ENCODE data around the gene IFITM10. TPM values are rescaled to one million over a fixed set of nuclear protein-coding genes. Genes with fewer than 3 reads are reported as not detected.
"Not testable (repeated sequence)": the region's sequence is repeated elsewhere in the genome, so short reads cannot be mapped to it uniquely, and the experiment has no call there.

Gene IFITM10
- total RNA-seq, 1 donor: 18.1 TPM

DNA sequence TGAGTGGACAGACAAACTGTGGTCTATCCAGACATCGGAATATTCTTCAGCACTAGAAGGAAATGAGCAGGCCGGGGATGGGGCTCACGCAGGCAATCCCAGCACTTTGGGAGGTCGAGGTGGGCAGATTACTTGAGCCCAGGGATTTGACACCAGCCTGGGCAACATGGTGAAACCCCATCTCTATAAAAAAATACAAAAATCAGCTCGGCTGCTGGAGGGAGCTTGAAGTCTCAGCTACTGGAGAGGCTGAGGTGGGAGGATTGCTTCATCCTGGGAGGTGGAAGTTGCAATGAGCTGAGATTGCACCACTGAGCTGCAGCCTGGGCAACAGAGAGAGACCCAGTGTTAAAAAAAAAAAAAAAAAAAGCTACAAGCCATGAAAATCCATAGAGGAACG lies 21.3 kb upstream of the IFITM10 start:
- peaks cover 15% of the 10 kb centered on the region for H3K4me1 ChIP-seq (ENCODE audit: insufficient read depth, low read length)
- DNase-seq (ENCODE audit: insufficient read length, low spot score, missing footprints): peak; percentile 23
- H3K27me3 ChIP-seq (ENCODE audit: insufficient read depth, low read length): no peaks in the 10 kb centered on the region
- no peak overlapping the region for H2AFZ ChIP-seq (ENCODE audit: low read length)
- TF ChIP-seq, protein P1, sequence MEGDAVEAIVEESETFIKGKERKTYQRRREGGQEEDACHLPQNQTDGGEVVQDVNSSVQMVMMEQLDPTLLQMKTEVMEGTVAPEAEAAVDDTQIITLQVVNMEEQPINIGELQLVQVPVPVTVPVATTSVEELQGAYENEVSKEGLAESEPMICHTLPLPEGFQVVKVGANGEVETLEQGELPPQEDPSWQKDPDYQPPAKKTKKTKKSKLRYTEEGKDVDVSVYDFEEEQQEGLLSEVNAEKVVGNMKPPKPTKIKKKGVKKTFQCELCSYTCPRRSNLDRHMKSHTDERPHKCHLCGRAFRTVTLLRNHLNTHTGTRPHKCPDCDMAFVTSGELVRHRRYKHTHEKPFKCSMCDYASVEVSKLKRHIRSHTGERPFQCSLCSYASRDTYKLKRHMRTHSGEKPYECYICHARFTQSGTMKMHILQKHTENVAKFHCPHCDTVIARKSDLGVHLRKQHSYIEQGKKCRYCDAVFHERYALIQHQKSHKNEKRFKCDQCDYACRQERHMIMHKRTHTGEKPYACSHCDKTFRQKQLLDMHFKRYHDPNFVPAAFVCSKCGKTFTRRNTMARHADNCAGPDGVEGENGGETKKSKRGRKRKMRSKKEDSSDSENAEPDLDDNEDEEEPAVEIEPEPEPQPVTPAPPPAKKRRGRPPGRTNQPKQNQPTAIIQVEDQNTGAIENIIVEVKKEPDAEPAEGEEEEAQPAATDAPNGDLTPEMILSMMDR (IDR thresholded peaks at IDR 0.05; ENCODE audit: extremely low read depth, low read depth, low read length): no peak
- H4K20me1 ChIP-seq (ENCODE audit: insufficient read depth, low read length): no peaks in the 10 kb centered on the region
- no peak overlapping the region for H3K4me3 ChIP-seq (ENCODE audit: insufficient read depth, low read length)
- H3K4me2 ChIP-seq (ENCODE audit: insufficient read depth, low read length): peak overlapping the region; percentile 73
- H3K79me2 ChIP-seq (ENCODE audit: insufficient read depth, low read length): no peaks in the 10 kb centered on the region
- no peaks in the 10 kb centered on the region for H3K36me3 ChIP-seq (ENCODE audit: insufficient read depth, low read length)
- no peaks in the 10 kb centered on the region for H3K9me3 ChIP-seq (ENCODE audit: low read depth, low read length)
- peak overlapping the region; percentile 40 for H3K27ac ChIP-seq (ENCODE audit: low read depth, low read length)

DNA sequence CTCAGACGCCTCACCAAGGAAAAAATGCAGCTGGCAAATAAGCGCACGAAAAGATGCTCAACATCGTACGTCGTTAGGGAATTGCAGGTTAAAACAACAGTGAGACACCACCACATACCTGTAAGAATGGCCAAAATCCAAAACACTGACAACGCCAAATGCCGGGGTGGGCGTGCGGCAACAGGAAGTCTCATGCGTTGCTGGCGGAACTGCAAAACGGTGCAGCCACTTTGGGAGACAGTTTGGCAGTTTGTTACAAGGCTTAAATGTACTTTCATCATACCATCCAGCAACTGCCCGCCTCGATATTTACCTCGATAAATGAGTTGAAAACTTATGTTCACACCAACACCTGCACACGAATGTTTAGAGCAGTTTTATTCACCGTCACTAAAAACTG lies 20.9 kb upstream of the IFITM10 start:
- H3K79me2 ChIP-seq (ENCODE audit: insufficient read depth, low read length): no peaks in the 10 kb centered on the region
- no peaks in the 10 kb centered on the region for H3K36me3 ChIP-seq (ENCODE audit: insufficient read depth, low read length)
- H3K27me3 ChIP-seq (ENCODE audit: insufficient read depth, low read length): no peaks in the 10 kb centered on the region
- TF ChIP-seq, protein P1 (IDR thresholded peaks at IDR 0.05; ENCODE audit: extremely low read depth, low read depth, low read length): no peak
- H3K27ac ChIP-seq (ENCODE audit: low read depth, low read length): no peak overlapping the region
- H3K9me3 ChIP-seq (ENCODE audit: low read depth, low read length): no peaks in the 10 kb centered on the region
- no peaks in the 10 kb centered on the region for H4K20me1 ChIP-seq (ENCODE audit: insufficient read depth, low read length)
- H3K4me1 ChIP-seq (ENCODE audit: insufficient read depth, low read length): peaks cover 15% of the 10 kb centered on the region
- DNase-seq (ENCODE audit: insufficient read length, low spot score, missing footprints): no peak
- no peak overlapping the region for H3K4me2 ChIP-seq (ENCODE audit: insufficient read depth, low read length)
- no peak overlapping the region for H2AFZ ChIP-seq (ENCODE audit: low read length)
- H3K4me3 ChIP-seq (ENCODE audit: insufficient read depth, low read length): no peak overlapping the region

DNA sequence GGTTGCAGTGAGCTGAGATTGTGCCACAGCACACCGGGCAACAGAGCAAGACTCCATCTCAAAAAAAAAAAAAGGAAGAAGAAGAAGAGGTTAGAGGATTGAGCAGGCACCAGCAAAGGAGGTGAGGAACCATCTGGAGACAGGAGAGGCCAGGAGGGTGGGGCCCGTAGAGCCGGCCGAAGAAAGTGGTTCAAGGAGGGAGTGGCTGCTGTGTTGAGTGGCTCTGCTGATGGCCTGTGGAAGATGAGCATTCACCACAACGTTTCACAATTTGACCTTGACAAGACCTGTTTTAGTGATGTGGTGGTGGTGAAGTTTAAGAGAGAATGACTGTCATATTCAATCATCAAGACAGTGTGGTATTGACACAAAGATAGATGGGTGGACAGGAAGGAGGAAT lies 20.1 kb upstream of the IFITM10 start:
- Histone ChIP-seq H2AFZ (ENCODE audit: low read length) (no peak overlapping the region), H3K4me3 (ENCODE audit: insufficient read depth, low read length) (no peak overlapping the region), H3K4me2 (ENCODE audit: insufficient read depth, low read length) (no peak overlapping the region), H4K20me1 (ENCODE audit: insufficient read depth, low read length) (no peaks in the 10 kb centered on the region), H3K79me2 (ENCODE audit: insufficient read depth, low read length) (no peaks in the 10 kb centered on the region), H3K27ac (ENCODE audit: low read depth, low read length) (no peak overlapping the region), H3K27me3 (ENCODE audit: insufficient read depth, low read length) (no peaks in the 10 kb centered on the region), H3K9me3 (ENCODE audit: low read depth, low read length) (no peaks in the 10 kb centered on the region), H3K4me1 (ENCODE audit: insufficient read depth, low read length) (peaks cover 15% of the 10 kb centered on the region), H3K36me3 (ENCODE audit: insufficient read depth, low read length) (no peaks in the 10 kb centered on the region)
- TF ChIP-seq, protein P1 (IDR thresholded peaks at IDR 0.05; ENCODE audit: extremely low read depth, low read depth, low read length): no peak
- DNase-seq (ENCODE audit: insufficient read length, low spot score, missing footprints): peak; percentile 50

DNA sequence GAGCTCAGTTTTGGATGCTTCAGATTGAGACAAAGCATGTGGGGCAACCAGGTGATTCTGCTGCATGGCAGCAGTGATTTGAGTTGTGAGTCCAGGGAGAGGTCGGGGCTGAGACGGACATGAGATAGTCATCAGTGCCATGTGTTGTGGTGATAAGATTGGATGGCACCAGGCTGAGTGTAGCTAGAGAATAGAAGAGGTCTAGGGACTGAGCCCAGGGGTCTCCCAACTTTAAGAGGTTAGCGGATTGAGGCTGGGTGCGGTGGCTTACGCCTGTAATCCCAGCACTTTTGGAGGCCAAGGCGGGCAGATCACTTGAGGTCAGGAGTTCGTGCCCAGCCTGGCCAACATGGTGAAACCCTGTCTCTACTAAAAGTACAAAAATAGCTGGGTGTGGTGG lies 19.7 kb upstream of the IFITM10 start:
- H3K27me3 ChIP-seq (ENCODE audit: insufficient read depth, low read length): no peaks in the 10 kb centered on the region
- peaks cover 15% of the 10 kb centered on the region for H3K4me1 ChIP-seq (ENCODE audit: insufficient read depth, low read length)
- DNase-seq (ENCODE audit: insufficient read length, low spot score, missing footprints): no peak
- H3K27ac ChIP-seq (ENCODE audit: low read depth, low read length): no peak overlapping the region
- H3K79me2 ChIP-seq (ENCODE audit: insufficient read depth, low read length): no peaks in the 10 kb centered on the region
- TF ChIP-seq, protein P1 (IDR thresholded peaks at IDR 0.05; ENCODE audit: extremely low read depth, low read depth, low read length): no peak
- H3K9me3 ChIP-seq (ENCODE audit: low read depth, low read length): no peaks in the 10 kb centered on the region
- no peaks in the 10 kb centered on the region for H3K36me3 ChIP-seq (ENCODE audit: insufficient read depth, low read length)
- H3K4me2 ChIP-seq (ENCODE audit: insufficient read depth, low read length): no peak overlapping the region
- H4K20me1 ChIP-seq (ENCODE audit: insufficient read depth, low read length): no peaks in the 10 kb centered on the region
- H3K4me3 ChIP-seq (ENCODE audit: insufficient read depth, low read length): no peak overlapping the region
- no peak overlapping the region for H2AFZ ChIP-seq (ENCODE audit: low read length)

DNA sequence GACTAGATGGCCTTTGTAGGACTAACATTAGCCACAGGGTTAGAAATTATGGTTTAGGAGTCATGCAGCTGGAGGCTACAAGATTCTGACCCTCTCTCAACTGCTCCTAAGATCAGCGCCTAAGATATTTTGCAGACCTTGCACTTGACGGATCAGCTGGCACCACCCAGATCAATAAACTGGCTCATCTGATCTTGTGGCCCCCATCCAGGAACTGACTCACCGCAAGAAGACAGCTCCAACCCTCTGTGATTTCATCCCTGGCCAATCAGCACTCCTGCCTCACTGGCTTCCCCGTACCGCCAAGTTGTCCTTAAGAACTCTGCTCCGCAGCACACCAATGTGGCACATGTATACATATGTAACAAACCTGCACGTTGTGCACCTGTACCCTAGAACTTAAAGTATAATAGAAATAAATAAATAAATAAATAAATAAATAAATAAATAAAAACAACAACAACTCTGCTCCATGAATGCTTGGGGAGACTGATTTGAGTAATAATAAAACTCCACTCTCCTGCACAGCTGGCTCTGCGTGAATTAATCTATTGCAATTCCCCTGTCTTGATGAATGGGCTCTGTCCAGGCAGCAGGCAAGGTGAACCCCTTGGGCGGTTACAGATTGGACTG lies 19.0 kb upstream of the IFITM10 start:
- not testable (repeated sequence) for H3K9me3 ChIP-seq (ENCODE audit: low read depth, low read length); H3K4me2 ChIP-seq (ENCODE audit: insufficient read depth, low read length); H3K36me3 ChIP-seq (ENCODE audit: insufficient read depth, low read length); H4K20me1 ChIP-seq (ENCODE audit: insufficient read depth, low read length); H3K27ac ChIP-seq (ENCODE audit: low read depth, low read length); DNase-seq (ENCODE audit: insufficient read length, low spot score, missing footprints); H3K4me3 ChIP-seq (ENCODE audit: insufficient read depth, low read length); H3K27me3 ChIP-seq (ENCODE audit: insufficient read depth, low read length); H2AFZ ChIP-seq (ENCODE audit: low read length); H3K79me2 ChIP-seq (ENCODE audit: insufficient read depth, low read length)
- peaks cover 16% of the 10 kb centered on the region for H3K4me1 ChIP-seq (ENCODE audit: insufficient read depth, low read length)
